NCI-H748 treated with DMSO at 0.1 percent for 48 hours (cell line): ENCODE results near the gene SNAPC3.
A peak's percentile ranks its signal among the peaks of the same experiment; 100 is the strongest.

ENCODE experiments used
- DNase-seq: peaks from one replicate; lab custom pipeline; 2025; lab: John Stamatoyannopoulos, UW

Gene SNAPC3

GRCh38 chr9:15492485-15493150 lies 69.9 kb downstream of the SNAPC3 start:
- no peak for DNase-seq

- DNase-seq: no peak
These were observed 75.7 kb downstream of the SNAPC3 start for GRCh38 chr9:15498246-15498995.

GRCh38 chr9:15499139-15499538 lies 76.5 kb downstream of the SNAPC3 start:
- no peak for DNase-seq

- peak; percentile 95 for DNase-seq
These were observed 78.5 kb downstream of the SNAPC3 start for GRCh38 chr9:15501179-15501578.

- DNase-seq: no peak
These were observed 79.1 kb downstream of the SNAPC3 start for GRCh38 chr9:15501803-15502202.

- no peak for DNase-seq
These were observed 83.2 kb downstream of the SNAPC3 start for GRCh38 chr9:15505921-15506320.

GRCh38 chr9:15509931-15510788 lies 87.5 kb downstream of the SNAPC3 start:
- DNase-seq: peak; percentile 68

- DNase-seq: peak; percentile 88
These were observed 88.3 kb downstream of the SNAPC3 start, which contains the start of gene PSIP1 for GRCh38 chr9:15510789-15511575. PSIP1 (minus strand) TSS chr9:15510970; CDS start chr9:15510188, 782 bp downstream.
